K562 (cell line): ENCODE measurements around the gene NUBP2. TPM values are rescaled to one million over a fixed set of nuclear protein-coding genes. Genes with fewer than 3 reads are reported as not detected.

Experiments used
- ATF1 ChIP-seq, 2 experiments: fragments of 450-650 bp in 1 of 2; IDR thresholded peaks; 2 replicates each; pipeline ENCODE4 v1.6.1; 2016; ENCODE audit warnings: missing compliant biosample characterization in 1 of 2, missing genetic modification characterization in 1 of 2
- CHD1 ChIP-seq: fragments of 200-600 bp; sonication (generic); IDR thresholded peaks from one replicate; pipeline ENCODE4 v1.6.1; 2012; ENCODE audit warnings: mild to moderate bottlenecking, moderate library complexity, low read length, inconsistent platforms
- CREM ChIP-seq: IDR thresholded peaks from 2 replicates; pipeline ENCODE4 v1.6.1; 2014; ENCODE audit warnings: antibody characterized with exemption, low read depth
- CXXC5 ChIP-seq: fragments of 250-450 bp; sonication (Bioruptor Pico); IDR thresholded peaks from 2 replicates; pipeline ENCODE4 v1.8.0; 2022; ENCODE audit warnings: inconsistent platforms, mild to moderate bottlenecking, moderate library complexity
- EHMT2 ChIP-seq: fragments of 450-650 bp; IDR thresholded peaks from 2 replicates; pipeline ENCODE4 v1.6.1; 2018; ENCODE audit warnings: antibody characterized with exemption
- JUND ChIP-seq, 2 experiments: IDR thresholded peaks; 2 replicates in 1 of 2; 3 replicates in 1 of 2; pipeline ENCODE4 v1.6.1; 2011; ENCODE audit warnings: borderline replicate concordance in 2 of 2, low read depth in 2 of 2, low read length in 2 of 2, improper control_type of control experiment in 1 of 2, missing biosample characterization in 1 of 2, missing genetic modification characterization in 1 of 2, missing genetic modification reagents in 1 of 2
- MYC ChIP-seq, 2 experiments: fragments of 250-450 bp in 1 of 2; sonication (Bioruptor Pico) in 1 of 2; IDR thresholded peaks; 2 replicates each; pipeline versions ENCODE4 v1.5.1 to v1.6.1; 2012 to 2021; ENCODE audit warnings: low read depth in 2 of 2, borderline replicate concordance in 1 of 2, improper control_type of control experiment in 1 of 2, low read length in 1 of 2, mild to moderate bottlenecking in 1 of 2, moderate library complexity in 1 of 2
- NR2F6 ChIP-seq: fragments of 450-650 bp; formaldehyde crosslinking; IDR thresholded peaks from 2 replicates; pipeline ENCODE4 v1.4.0; 2020; ENCODE audit warnings: mild to moderate bottlenecking
- PHB ChIP-seq: fragments of 250-450 bp; sonication (Bioruptor Pico); IDR thresholded peaks from 2 replicates; pipeline ENCODE4 v1.5.0; 2021
- POLR2B ChIP-seq: fragments of 450-650 bp; IDR thresholded peaks from 2 replicates; pipeline ENCODE4 v1.6.1; 2018; ENCODE audit warnings: low read depth; ENCODE audit not compliant: partially characterized antibody
- POLR2G ChIP-seq: fragments of 200-400 bp; formaldehyde crosslinking; IDR thresholded peaks from 2 replicates; pipeline ENCODE4 v1.6.1; 2017; ENCODE audit warnings: low read depth, mild to moderate bottlenecking, antibody characterized with exemption, low read length, moderate library complexity
- RBM22 ChIP-seq: fragments of 200-400 bp; formaldehyde crosslinking; IDR thresholded peaks from 2 replicates; pipeline ENCODE4 v1.6.1; 2018; ENCODE audit warnings: low read length, low read depth; ENCODE audit not compliant: poor library complexity, severe bottlenecking
- SAFB ChIP-seq: fragments of 200-400 bp; formaldehyde crosslinking; IDR thresholded peaks from 2 replicates; pipeline ENCODE4 v1.6.1; 2017; ENCODE audit warnings: low read depth, low read length, borderline replicate concordance
- SRSF9 ChIP-seq: fragments of 200-400 bp; formaldehyde crosslinking; IDR thresholded peaks from 2 replicates; pipeline ENCODE4 v1.6.1; 2017; ENCODE audit warnings: low read depth, low read length, borderline replicate concordance
- SUPT5H ChIP-seq: fragments of 450-650 bp; IDR thresholded peaks from 2 replicates; pipeline ENCODE4 v1.6.1; 2016
- TAF15 ChIP-seq: fragments of 200-400 bp; formaldehyde crosslinking; IDR thresholded peaks from 2 replicates; pipeline ENCODE4 v1.6.1; 2017; ENCODE audit warnings: mild to moderate bottlenecking, low read depth, low read length, moderate library complexity
- TBP ChIP-seq: optimal IDR thresholded peaks from 2 replicates; pipeline ENCODE3; 2011; ENCODE audit warnings: low read depth, low read length, improper control_type of control experiment
- TCF3 ChIP-seq: sonication (generic); formaldehyde crosslinking; IDR thresholded peaks from 2 replicates; pipeline ENCODE4 v1.4.0; 2020; ENCODE audit warnings: mild to moderate bottlenecking, missing genetic modification reagents
- U2AF1 ChIP-seq: fragments of 200-400 bp; formaldehyde crosslinking; optimal IDR thresholded peaks from 2 replicates; pipeline ENCODE3; 2017; ENCODE audit warnings: mild to moderate bottlenecking, low read depth, low read length, moderate library complexity
- ZNF3 ChIP-seq: fragments of 250-450 bp; sonication (Bioruptor Pico); IDR thresholded peaks from 2 replicates; pipeline ENCODE4 v1.5.0; 2021; ENCODE audit warnings: mild to moderate bottlenecking, moderate library complexity
- polyA plus RNA-seq, 8 experiments: library from polyadenylated mRNA; depleted of rRNA in 4 of 8; stranded (reverse) in 5 of 8; unstranded in 3 of 8; fragments of >200 nt; fragmentation: Nextera tagmentation in 2 of 8; fragmentation: Illumina TruSeq in 1 of 8; extraction: Ambion mirVana in 2 of 8; extraction: Trizol in 1 of 8; gene quantifications; 2 replicates each; pipeline versions ENCODE4 v1.2.1 to v1.2.3, GENCODE V29; 2011 to 2014; ENCODE audit warnings: inconsistent platforms in 1 of 8, missing spikeins in 1 of 8
- total RNA-seq, 7 experiments: library from RNA; depleted of rRNA in 6 of 7; stranded (reverse); fragments of >200 nt in 6 of 7; fragmentation: Illumina TruSeq in 2 of 7; extraction: Trizol in 2 of 7; gene quantifications; 2 replicates each; pipeline versions ENCODE4 v1.2.1 to v1.2.3, GENCODE V29; 2011 to 2021; ENCODE audit warnings: low replicate concordance in 1 of 7
- TF ChIP-seq, protein P1 (sequence below): fragments of 250-450 bp; sonication (Bioruptor Pico); IDR thresholded peaks from 2 replicates; pipeline ENCODE4 v1.8.0; 2022; ENCODE audit warnings: moderate library complexity, mild to moderate bottlenecking, inconsistent platforms
- TF ChIP-seq, protein P2 (sequence below): sonication (generic); formaldehyde crosslinking; IDR thresholded peaks from 2 replicates; pipeline ENCODE4 v1.8.0; 2022; ENCODE audit warnings: missing genetic modification reagents, mild to moderate bottlenecking, borderline replicate concordance
- TF ChIP-seq, protein P3 (sequence below): fragments of 250-450 bp; sonication (Bioruptor Pico); IDR thresholded peaks from 2 replicates; pipeline ENCODE4 v1.9.0; 2021; ENCODE audit warnings: mild to moderate bottlenecking, inconsistent platforms

NUBP2 gene
- total and polyA plus RNA-seq, 9 of the 15 experiments (the other 6 are each of a cell fraction or from before 2014, with no cell fraction given), result 1.8 to 115 (median 24.0) TPM

DNA sequence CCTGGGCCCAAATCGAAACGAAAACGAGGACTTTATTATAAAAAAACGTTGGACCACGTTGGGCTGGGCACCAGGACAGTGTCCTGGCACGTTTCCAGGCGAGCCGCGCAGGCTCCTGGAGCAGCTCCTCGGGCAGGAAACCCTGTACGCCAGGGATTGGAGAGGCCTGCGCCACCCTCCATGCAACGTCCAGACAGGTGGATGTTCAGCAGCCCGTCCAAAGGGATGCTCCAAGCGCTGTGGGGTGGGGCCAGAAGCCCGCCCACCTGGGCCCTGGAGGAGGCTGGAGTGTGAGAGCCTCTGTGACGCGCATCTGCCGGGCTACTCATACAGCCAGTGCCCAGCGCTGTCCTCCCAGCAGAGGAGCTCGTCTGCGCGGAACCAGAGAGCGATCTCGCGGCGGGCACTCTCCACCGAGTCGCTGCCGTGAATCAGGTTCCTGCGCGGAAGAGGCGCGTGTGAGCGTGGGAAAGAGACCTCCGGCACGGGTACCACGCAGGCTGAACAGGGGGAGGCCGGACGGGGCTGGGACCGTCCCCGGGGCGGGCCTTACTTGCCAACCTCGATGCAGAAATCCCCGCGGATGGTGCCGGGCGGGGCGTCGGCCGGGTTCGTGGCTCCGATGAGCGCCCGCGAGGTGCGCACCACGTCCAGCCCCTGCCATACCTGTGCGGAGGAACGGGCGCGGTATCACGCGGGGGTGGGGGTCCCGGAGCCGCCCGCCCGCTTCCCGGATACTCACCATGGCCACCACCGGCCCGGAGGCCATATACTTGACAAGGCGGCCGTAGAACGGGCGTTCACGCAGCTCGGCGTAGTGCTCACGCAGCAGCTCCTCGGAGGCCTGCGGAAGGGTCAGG is 12.2 kb upstream of the NUBP2 start (continued):
- TF ChIP-seq JUND (IDR thresholded peaks at IDR 0.05; ENCODE audit: borderline replicate concordance, low read depth, low read length), result no peak
- no peak for TF ChIP-seq JUND (tag; IDR thresholded peaks at IDR 0.05; ENCODE audit: borderline replicate concordance, low read depth, low read length)
- TF ChIP-seq, protein P1, sequence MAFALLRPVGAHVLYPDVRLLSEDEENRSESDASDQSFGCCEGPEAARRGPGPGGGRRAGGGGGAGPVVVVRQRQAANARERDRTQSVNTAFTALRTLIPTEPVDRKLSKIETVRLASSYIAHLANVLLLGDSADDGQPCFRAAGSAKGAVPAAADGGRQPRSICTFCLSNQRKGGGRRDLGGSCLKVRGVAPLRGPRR (CRISPR knock-in tag), result no peak
- no peak for TF ChIP-seq TCF3 (CRISPR knock-in tag)
- no peak for TF ChIP-seq ZNF3 (CRISPR knock-in tag)
- peak; percentile 25 for TF ChIP-seq TBP
- 0 out of 2 replicates have a peak, but pooled peaks have one; percentile 2 for TF ChIP-seq CREM
- TF ChIP-seq PHB (CRISPR knock-in tag), result no peak
- TF ChIP-seq, protein P2, sequence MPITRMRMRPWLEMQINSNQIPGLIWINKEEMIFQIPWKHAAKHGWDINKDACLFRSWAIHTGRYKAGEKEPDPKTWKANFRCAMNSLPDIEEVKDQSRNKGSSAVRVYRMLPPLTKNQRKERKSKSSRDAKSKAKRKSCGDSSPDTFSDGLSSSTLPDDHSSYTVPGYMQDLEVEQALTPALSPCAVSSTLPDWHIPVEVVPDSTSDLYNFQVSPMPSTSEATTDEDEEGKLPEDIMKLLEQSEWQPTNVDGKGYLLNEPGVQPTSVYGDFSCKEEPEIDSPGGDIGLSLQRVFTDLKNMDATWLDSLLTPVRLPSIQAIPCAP (CRISPR knock-in tag), result no peak
- TF ChIP-seq POLR2G, result peak; percentile 77
- TF ChIP-seq CXXC5 (CRISPR knock-in tag), result no peak
- TF ChIP-seq SUPT5H, result peak; percentile 48
- TF ChIP-seq, protein P3, sequence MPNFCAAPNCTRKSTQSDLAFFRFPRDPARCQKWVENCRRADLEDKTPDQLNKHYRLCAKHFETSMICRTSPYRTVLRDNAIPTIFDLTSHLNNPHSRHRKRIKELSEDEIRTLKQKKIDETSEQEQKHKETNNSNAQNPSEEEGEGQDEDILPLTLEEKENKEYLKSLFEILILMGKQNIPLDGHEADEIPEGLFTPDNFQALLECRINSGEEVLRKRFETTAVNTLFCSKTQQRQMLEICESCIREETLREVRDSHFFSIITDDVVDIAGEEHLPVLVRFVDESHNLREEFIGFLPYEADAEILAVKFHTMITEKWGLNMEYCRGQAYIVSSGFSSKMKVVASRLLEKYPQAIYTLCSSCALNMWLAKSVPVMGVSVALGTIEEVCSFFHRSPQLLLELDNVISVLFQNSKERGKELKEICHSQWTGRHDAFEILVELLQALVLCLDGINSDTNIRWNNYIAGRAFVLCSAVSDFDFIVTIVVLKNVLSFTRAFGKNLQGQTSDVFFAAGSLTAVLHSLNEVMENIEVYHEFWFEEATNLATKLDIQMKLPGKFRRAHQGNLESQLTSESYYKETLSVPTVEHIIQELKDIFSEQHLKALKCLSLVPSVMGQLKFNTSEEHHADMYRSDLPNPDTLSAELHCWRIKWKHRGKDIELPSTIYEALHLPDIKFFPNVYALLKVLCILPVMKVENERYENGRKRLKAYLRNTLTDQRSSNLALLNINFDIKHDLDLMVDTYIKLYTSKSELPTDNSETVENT (CRISPR knock-in tag), result 0 out of 2 replicates have a peak, but pooled peaks have one; percentile 5
- no peak for TF ChIP-seq MYC (IDR thresholded peaks at IDR 0.05; ENCODE audit: low read depth, low read length)
- TF ChIP-seq MYC (CRISPR knock-in tag; IDR thresholded peaks at IDR 0.05; ENCODE audit: borderline replicate concordance, low read depth), result 0 out of 2 replicates have a peak, but pooled peaks have one; percentile 68
- no peak for TF ChIP-seq CHD1
- TF ChIP-seq POLR2B, result peak; percentile 68
- TF ChIP-seq SRSF9, result no peak
- TF ChIP-seq U2AF1, result peak; percentile 32
- no peak for TF ChIP-seq ATF1 (CRISPR knock-in tag; IDR thresholded peaks at IDR 0.05)
- peak; percentile 31 for TF ChIP-seq ATF1 (tag; IDR thresholded peaks at IDR 0.05)
- TF ChIP-seq EHMT2, result no peak
- peak; percentile 97 for TF ChIP-seq RBM22
- no peak for TF ChIP-seq NR2F6
- peak; percentile 51; the same call in 1 of the 2 replicates for TF ChIP-seq SAFB
- no peak for TF ChIP-seq TAF15
